Measurements from ENCODE around the gene SEMA6B.
"Not testable (repeated sequence)": the region's sequence is repeated elsewhere in the genome, so short reads cannot be mapped to it uniquely, and the experiment has no call there.

SEMA6B gene

GRCh38 chr19:4534836-4535658, 24.4 kb downstream of the SEMA6B start, which contains the start of gene PLIN5:
TSS of gene PLIN5 (minus strand) at chr19:4535224. CDS start at chr19:4534074, 1,150 bp downstream.
- TF ChIP-seq, protein P1, sequence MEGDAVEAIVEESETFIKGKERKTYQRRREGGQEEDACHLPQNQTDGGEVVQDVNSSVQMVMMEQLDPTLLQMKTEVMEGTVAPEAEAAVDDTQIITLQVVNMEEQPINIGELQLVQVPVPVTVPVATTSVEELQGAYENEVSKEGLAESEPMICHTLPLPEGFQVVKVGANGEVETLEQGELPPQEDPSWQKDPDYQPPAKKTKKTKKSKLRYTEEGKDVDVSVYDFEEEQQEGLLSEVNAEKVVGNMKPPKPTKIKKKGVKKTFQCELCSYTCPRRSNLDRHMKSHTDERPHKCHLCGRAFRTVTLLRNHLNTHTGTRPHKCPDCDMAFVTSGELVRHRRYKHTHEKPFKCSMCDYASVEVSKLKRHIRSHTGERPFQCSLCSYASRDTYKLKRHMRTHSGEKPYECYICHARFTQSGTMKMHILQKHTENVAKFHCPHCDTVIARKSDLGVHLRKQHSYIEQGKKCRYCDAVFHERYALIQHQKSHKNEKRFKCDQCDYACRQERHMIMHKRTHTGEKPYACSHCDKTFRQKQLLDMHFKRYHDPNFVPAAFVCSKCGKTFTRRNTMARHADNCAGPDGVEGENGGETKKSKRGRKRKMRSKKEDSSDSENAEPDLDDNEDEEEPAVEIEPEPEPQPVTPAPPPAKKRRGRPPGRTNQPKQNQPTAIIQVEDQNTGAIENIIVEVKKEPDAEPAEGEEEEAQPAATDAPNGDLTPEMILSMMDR (IDR thresholded peaks at IDR 0.05; ENCODE audit: control extremely low read depth, extremely low read depth, low read depth, missing control alignments) = no peak
- CTCF ChIA-PET = interaction anchor here (0.9 to 4.1 kb wide), 9 partner anchors 11 to 268 kb away, joined by 3 to 64 read pairs (median 4); partner anchors contain the start of gene SH3GL1
- peak; percentile 61 for DNase-seq (ENCODE audit: extremely low spot score)
- POLR2A ChIA-PET = no interaction called here

DNA sequence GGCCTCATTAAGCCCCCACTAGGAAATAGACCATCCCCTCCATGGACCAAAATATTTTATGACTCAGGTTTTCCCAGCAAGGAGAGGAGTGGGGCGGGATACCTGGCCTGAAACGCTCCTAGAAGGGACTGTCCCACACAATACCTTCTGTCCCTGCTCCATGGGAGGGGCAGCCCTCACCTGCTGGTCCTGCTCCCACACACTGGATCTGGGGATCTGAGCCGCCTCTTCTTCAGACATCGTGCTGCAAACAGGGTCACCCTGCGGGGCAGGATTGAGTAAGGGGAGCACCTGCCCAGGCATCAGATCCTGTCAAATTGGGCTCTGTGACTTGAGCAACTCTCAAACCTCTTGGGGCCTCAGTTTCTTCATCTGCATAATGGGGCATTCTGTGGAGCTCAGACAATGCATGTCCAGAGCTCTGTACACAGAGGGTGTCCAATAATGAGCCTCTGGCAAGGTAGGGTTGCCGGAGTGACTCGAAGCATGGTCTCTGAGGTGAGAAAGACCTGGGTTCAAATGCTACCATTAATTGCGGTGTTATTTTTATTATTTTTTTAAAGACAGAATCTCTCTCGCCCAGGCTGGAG, 25.6 kb downstream of the SEMA6B start:
- TF ChIP-seq, protein P1 (IDR thresholded peaks at IDR 0.05; ENCODE audit: control extremely low read depth, extremely low read depth, low read depth, missing control alignments) = no peak
- DNase-seq (ENCODE audit: extremely low spot score) = no peak
- ChIA-PET CTCF (interaction anchor here (1.6 to 4.1 kb wide), 3 partner anchors 9 to 267 kb away, joined by 4 to 64 read pairs (median 8); no protein-coding TSS in a partner anchor), POLR2A (no interaction called here)

DNA sequence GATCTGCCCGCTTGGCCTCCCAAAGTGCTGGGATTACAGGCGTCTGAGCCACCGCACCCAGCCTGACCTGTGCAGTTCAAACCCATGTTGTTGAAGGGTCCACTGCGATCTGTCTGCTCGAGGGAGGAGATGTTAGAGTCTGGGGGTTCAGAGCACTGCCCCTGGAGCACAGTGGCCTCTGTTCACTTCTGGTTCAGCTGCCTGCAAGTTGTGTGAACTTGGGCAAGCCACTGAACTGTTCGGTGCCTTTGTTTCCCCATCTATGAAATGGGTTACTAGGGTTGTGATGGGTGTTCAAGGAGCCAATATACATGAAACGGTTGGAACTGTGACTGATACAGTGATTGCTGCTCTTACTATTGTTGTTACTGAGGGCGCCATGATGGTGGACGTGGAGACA, 26.1 kb downstream of the SEMA6B start:
- ChIA-PET CTCF (interaction anchor here (1.0 to 4.1 kb wide), 2 partner anchors 9 kb away, joined by 4 to 64 read pairs; no protein-coding TSS in a partner anchor), POLR2A (no interaction called here)
- TF ChIP-seq, protein P1 (IDR thresholded peaks at IDR 0.05; ENCODE audit: control extremely low read depth, extremely low read depth, low read depth, missing control alignments) = no peak
- DNase-seq (ENCODE audit: extremely low spot score) = no peak

- DNase-seq (ENCODE audit: extremely low spot score) = no peak
- CTCF ChIA-PET = no interaction called here
- POLR2A ChIA-PET = no interaction called here
- TF ChIP-seq, protein P1 (IDR thresholded peaks at IDR 0.05; ENCODE audit: control extremely low read depth, extremely low read depth, low read depth, missing control alignments) = no peak
Measured at GRCh38 chr19:4531562-4532165, 27.8 kb downstream of the SEMA6B start.

DNA sequence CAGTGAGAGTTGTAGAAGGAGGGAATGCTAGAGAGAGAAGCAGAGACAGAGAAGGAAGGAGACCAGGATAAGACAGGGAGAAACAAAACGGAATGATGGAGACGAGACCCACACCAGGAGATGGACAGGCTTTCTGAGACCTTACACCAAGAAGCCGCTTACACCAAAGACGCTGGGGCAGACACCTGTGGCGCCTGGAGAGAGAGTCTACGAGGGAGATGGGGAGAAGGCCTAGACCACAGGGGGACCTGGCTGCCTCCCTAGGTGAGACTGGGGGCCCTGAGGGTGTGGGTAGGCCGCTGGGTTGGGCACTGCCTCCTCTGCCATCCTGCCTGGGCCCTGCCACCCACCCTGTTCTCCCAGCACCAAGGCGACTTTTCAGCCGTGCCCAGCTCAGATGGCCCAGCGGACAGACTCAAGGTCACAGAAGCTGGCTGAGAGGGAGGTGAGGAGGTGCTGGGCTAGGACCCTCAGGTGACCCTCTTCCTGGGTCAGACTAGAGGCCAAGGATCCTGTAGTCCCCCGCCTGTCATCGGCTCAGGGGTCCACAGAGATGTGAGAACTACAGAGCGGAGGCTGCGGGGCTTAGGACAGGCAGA, 29.5 kb downstream of the SEMA6B start:
- ChIA-PET POLR2A (no interaction called here), CTCF (no interaction called here)
- TF ChIP-seq, protein P1 (IDR thresholded peaks at IDR 0.05; ENCODE audit: control extremely low read depth, extremely low read depth, low read depth, missing control alignments) = no peak
- no peak for DNase-seq (ENCODE audit: extremely low spot score)

DNA sequence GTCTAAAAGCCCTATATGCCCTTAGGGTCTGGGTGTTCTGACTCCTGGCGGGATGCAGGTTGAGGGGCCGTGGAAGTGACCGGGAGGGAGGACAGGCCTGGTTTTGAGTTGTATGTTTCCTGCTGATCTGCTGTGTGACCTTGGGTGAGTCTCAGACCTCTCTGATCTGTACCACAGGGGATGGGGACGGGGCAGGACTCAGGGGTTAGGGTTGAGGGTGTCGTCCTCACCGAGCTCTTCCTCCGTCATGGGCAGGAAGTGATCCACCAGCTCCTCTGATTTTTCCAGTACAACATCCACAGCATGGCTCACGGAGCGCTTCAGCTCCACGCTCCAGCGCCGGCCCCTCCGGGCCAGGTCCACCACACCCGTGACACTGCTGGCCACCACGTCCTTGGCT, 30.6 kb downstream of the SEMA6B start:
- ChIA-PET POLR2A (no interaction called here), CTCF (interaction anchor here (1.7 kb wide), 1 partner anchor 262 kb away, joined by 9 read pairs; no protein-coding TSS in a partner anchor)
- DNase-seq (ENCODE audit: extremely low spot score) = no peak
- TF ChIP-seq, protein P1 (IDR thresholded peaks at IDR 0.05; ENCODE audit: control extremely low read depth, extremely low read depth, low read depth, missing control alignments) = no peak

DNA sequence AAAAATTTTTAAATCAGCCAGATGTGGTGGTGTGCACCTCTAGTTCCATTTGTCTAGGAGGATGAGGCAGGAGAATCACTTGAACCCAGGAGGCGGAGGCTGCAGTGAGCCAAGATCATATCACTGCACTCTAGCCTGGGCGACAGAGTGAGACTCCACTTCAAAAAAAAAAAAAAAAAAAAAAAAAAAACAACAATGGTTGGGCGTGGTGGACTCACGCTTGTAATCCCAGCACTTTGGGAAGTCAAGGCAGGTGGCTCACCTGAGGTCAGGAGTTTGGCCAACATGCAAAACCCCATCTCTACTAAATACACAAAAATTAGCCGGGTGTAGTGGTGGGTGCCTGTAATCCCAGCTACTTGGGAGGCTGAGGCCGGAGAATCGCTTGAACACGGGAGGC, 32.1 kb downstream of the SEMA6B start:
- POLR2A ChIA-PET; DNase-seq (ENCODE audit: extremely low spot score): not testable (repeated sequence)
- CTCF ChIA-PET = interaction anchor here (1.1 to 6.0 kb wide), 3 partner anchors 8 to 260 kb away, joined by 3 to 64 read pairs (median 9); partner anchors contain the start of gene PLIN5
